HS-27A (cell line): ENCODE data around the gene CNIH3.
"Not testable (repeated sequence)": the region's sequence is repeated elsewhere in the genome, so short reads cannot be mapped to it uniquely, and the experiment has no call there.

Experiments used
- DNase-seq: peaks from one replicate; pipeline ENCODE4 v3.0.0-alpha.2; 2012; ENCODE audit warnings: low read depth, missing footprints

CNIH3 gene

DNA sequence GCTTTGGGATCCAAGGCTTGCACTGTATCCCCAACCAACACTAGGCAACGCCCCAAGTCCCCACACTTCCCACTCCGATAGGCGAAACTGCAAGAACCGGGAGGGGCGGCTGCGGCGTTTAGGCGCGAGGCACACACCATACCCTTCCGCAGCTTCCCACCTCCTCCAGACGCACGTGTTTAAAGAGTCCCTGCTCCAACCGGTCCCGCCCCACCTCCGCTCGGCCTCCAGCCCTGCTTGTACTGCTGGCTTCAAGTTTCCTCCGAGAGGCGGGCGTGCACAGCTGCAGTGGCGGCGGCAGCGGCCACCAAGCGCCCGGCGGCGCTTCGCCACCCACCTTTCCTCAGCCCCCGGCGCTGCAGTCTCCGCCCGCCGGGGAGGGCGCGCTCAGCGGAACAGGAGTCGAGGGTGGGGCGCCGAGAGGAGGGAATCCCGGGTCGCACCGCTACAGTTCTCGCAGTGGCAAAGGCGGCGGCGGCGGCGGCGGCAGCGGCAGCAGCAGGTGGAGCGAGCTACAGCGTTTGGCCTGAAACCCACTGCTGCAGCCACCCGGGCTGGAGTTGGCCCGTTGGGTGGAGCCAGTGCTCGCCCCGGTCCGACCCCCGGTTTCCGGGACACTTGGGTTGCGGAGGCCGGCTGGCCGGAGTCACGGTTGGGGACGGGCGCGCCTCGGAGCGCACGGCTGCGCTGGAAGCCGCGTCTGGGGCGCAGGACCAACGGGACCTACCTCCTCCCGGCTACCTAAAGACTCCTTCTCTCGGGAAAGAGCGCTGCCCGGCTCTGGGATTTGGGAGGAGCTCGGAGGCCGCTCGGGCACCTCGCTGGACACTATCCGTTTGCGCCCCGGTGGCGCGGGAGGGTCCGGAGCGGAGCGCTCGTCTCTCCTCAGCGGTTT, at the start of gene CNIH3:
TSS of gene CNIH3 (plus strand) at position 457 of the 895 bp plus-strand sequence. CDS start 858 bp downstream, outside the sequence.
- no peak for DNase-seq

DNA sequence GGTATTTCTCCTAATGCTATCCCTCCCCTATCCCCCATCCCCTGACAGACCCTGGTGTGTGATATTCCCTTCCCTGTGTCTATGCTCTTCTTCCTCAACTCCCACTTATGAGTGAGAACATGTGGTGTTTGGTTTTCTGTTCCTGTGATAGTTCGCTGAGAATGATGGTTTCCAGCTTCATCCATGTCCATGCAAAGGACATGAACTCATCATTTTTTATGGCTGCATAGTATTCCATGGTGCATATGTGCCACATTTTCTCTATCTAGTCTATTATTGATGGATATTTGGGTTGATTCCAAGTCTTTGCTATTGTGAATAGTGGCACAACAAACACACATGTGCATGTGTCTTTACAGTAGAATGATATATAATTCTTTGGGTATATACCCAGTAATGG, 49.6 kb upstream of the CNIH3 start:
- DNase-seq = not testable (repeated sequence)

DNA sequence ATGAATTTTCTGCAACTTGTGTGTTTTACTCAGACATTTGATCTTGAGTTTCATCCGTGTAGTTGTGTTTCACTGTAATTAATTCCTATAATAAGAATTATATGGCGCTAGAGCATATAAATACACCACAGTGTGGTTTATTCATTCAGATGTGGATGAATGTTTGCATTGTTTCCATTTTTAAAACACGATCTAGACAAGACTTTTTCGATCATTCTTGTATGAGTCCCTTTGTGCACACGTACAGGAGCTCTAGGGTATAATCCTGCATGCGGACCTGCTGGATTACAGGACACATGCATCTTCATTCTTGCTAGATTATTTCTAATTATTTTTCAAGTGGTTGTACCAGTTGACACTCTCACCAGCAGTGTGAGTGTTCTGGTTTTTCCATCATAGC, 46.8 kb upstream of the CNIH3 start:
- DNase-seq = no peak

- DNase-seq = not testable (repeated sequence)
Measured at GRCh38 chr1:224571975-224572374, 44.1 kb upstream of the CNIH3 start.

- peak; percentile 33 for DNase-seq
Measured at GRCh38 chr1:224579526-224579925, 36.6 kb upstream of the CNIH3 start.

DNA sequence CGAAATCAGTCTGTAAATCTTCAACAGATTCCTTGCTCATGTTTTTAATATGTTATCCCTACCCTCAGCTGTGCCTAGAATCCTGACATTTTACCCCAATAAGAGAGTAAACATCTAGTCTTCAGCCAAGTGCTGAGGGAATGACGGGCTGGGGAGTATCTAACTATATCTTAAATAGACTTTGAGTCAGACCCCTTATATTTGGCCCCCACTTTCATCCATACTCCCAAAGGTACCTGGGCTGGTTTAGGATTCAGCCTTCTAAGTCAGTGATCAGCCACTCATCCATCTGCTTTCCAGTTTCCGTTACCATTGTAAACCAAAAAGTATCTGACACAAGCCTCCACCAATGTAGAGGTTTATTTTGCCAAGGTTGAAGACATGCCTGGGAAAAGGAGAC, 36.1 kb upstream of the CNIH3 start:
- DNase-seq = no peak

- DNase-seq = no peak
Measured at GRCh38 chr1:224582041-224582440, 34.1 kb upstream of the CNIH3 start.

GRCh38 chr1:224583774-224584173, 32.3 kb upstream of the CNIH3 start:
- no peak for DNase-seq

GRCh38 chr1:224585051-224585450, 31.1 kb upstream of the CNIH3 start:
- no peak for DNase-seq

DNA sequence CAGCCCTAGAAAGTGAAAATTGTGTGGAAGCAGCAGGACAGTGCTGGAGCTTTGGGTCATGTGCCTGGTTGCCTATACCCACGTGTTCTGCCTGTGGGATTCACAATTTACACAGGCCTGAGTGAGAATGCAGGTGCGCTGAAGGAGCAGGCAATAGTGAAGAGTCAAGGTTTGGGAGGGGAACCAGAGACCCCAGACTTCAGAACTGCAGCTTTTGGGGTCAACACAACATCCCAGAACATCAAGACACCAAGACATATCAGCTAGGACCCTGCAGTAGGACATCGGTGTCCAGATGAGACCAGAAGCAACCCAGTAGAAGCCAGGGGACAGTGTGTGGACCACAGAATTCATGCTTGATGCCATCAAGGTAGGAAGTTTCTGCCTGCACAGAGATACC, 29.1 kb upstream of the CNIH3 start:
- no peak for DNase-seq

- DNase-seq = no peak
Measured at GRCh38 chr1:224588515-224588914, 27.6 kb upstream of the CNIH3 start.

DNA sequence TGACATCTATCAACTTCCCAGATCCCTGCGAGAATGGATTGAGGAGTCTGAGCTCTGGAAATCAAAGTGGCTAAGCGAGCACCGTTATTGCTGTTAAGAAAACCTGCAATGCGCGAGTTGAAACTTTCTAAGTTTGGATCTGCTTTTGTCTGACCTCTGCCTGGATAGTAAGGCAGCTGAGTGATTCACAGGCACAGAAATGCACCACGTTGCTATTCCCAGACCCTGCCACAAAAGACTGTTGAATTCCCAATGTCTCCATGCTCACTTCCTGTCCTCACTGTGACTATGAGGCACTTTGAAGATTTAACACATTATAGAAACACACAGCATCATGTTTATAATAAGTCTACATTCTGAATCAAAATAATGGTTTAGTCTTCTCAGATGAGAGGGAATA, 27.1 kb upstream of the CNIH3 start:
- DNase-seq = no peak

DNA sequence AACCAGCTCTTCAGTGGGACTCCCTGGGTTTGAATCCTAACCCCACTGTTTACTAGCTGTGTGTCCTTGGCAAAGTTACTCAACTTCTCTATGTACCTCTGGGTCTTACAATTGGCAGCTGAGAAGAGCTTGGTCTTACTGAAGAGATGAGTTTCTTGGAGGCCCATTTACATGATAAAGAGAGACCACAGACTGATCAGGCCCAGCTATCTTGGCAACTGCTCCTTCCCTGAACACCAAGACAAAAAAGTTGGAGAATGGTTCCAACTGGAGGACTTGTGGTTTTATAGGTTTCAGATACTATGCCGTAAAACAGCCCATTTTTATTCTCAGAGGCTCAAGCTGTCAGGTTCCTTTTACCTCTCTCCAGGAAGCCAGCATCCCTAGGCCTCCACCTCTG, 24.8 kb upstream of the CNIH3 start:
- no peak for DNase-seq

DNA sequence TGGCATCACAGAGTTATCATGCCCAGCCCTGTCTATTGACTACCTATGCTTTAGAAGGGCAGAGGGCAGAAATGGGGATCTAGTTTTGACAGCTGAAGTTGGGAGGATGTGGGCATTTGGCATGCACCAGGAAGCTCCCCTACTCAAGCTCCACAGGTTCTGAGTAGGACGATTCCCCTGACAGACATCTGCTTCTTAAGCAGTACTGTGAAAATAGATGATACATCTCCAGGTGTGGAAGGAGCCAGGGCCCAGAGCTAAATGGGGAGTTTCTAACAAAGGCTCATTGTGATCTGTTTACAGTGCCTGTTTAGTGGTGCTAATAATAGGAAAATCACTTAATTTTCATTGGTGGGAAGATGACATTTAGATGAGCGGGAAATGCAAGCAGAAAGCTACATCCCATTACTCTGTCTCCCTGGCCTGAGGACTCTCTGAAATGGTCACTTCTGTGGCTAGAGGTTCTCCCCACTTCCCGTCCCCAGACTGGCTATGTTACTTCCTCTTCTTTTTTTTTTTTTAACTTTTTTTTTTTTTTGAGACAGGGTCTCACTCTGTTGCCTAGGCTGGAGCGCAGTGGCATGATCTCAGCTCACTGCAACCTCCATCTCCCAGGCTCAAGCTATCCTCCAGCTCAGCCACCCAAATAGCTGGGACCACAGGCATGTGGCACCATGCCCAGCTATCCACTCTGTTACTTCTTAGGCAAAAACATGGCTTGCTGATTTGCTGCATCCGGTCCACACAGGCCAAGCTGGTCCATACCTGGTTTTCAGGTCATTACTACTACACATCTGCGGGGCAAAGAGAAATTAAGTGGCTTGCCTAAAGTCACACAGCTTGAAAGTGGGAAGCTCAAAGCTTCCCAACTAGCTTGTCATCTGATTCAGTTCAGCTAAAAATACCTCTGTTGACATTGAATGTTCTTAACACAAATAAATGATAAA, 23.2 kb upstream of the CNIH3 start:
- DNase-seq = peak; percentile 83

DNA sequence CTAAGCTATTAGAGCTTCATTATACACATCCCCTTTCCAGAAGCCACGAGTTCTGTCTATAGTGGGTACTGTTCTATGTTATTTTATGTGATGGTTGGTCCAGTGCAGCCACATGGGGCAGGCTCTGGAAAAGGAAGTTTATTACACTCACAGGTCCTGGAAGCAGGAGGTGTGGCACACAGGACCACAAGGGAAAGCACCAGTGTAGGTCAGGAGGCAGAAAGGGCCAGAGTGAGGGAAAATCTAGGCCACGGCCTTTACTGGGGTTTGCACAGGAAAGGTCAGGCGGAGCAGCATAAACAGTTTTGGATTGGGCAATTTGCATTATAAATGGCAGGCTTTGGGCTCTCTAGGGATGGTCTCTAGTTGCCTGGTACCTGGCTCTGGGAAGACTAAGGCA, 21.8 kb upstream of the CNIH3 start:
- DNase-seq = no peak

GRCh38 chr1:224594851-224595250, 21.3 kb upstream of the CNIH3 start:
- no peak for DNase-seq

- DNase-seq = no peak
Measured at GRCh38 chr1:224605482-224606181, 10.5 kb upstream of the CNIH3 start.

- DNase-seq = no peak
Measured at GRCh38 chr1:224607188-224608148, 8.6 kb upstream of the CNIH3 start.

DNA sequence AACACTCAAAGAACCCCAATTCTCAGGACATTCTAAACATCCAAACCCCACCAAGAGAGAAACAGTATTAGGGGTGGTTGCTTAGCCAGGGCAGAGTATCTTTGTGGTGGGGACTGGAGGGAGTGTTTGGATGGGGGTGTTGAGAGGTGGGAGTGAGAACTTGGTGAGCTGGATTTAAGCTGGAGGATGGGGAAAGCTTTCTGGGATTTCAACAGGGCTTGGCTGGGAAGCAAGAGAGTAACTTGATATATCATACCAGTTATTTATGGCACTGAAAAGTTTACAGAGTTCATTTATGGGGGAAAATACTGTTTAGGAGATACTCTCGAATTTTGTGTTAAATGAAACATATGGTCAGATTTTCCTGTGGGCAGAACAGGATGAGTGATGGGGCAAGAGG, 6.8 kb upstream of the CNIH3 start:
- no peak for DNase-seq

GRCh38 chr1:224612246-224612645, 3.9 kb upstream of the CNIH3 start:
- no peak for DNase-seq

DNA sequence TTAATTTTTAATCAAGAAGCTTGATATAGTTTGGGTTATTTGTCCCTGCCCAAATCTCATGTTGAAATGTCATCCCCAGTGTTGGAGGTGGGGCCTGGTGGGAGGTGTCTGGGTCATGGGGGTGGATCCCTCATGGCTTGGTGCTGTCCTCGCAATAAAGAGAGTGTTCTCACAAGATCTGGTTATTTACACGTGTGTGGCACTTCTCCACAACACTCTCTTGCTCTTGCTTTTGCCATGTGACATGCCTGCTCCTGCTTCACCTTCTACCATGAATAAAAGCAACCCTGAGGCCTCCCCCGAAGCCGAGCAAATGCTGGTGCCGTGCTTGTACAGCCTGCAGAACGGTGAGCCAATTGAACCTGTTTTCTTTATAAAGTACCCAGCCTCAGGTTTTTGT, 2.6 kb upstream of the CNIH3 start:
- DNase-seq = no peak
